ENCODE data around the gene GDPD3.

Gene GDPD3

GRCh38 chr16:30075503-30076275 lies 37.6 kb downstream of the GDPD3 start, which contains the start of gene PPP4C:
PPP4C (plus strand) TSS chr16:30075994; CDS start chr16:30076378, 384 bp downstream.
- peak; percentile 94 for DNase-seq

GRCh38 chr16:30070490-30070889 lies 42.8 kb downstream of the GDPD3 start:
- DNase-seq: no peak

GRCh38 chr16:30069611-30070462 lies 43.5 kb downstream of the GDPD3 start:
- DNase-seq: no peak

GRCh38 chr16:30068750-30069610 lies 44.4 kb downstream of the GDPD3 start:
- peak; percentile 55 for DNase-seq

- no peak for DNase-seq
These were observed 45.0 kb downstream of the GDPD3 start for GRCh38 chr16:30068333-30068732.

DNA sequence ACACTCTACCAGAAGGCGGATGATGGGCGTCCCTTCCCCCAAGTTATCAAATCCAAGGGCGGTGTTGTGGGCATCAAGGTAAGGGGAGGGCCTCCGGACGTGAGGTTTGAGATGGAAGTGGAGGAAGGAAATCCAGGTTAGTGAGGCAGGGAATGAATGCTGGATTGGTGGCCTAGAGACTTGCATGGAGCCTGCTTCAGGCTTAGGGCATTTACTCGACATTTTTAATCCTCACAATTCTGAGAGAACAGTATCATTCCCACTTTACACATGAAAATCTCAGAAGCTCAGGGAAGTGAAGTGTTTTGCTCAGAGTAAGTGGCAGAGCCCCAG lies 45.8 kb downstream of the GDPD3 start:
- DNase-seq: no peak

GRCh38 chr16:30066761-30067583 lies 46.4 kb downstream of the GDPD3 start:
- no peak for DNase-seq

- DNase-seq: peak; percentile 64
These were observed 47.2 kb downstream of the GDPD3 start for GRCh38 chr16:30065943-30066760.

DNA sequence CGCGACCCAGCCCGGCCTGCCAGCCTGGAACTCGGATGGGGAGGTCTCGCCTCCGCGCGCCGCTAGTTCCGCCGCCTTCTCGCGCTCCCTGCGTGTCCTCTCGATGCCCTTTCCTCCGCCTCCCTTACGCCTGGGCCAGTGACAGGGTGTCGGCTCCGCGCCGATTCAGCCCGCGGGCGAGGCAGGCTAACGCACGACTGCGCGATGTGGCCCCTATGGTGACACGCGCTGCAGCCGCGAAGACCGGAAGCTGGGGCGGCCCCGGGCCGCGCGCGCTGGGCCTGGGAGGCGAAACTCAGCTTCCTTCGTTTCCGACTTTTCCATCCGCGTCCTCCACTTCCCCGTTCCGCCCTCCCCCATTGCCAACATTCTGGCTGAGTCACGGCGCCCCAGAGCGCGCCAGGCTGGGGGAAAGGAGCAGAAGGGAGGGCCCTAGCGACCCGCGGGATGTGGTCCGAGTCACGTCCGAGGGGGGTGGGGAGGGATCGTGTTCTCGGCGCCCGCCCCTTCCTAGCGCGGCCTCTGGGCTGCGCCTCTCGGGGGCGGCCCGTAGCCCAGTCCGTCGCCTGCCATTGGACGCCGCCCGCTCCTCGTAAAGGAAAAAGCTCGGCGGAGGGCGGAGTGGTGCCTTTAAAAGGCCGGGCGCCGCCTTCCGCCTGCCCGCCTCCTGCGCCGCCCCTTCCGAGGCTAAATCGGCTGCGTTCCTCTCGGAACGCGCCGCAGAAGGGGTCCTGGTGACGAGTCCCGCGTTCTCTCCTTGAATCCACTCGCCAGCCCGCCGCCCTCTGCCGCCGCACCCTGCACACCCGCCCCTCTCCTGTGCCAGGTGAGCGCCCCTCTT lies 48.0 kb downstream of the GDPD3 start, which contains the start of gene ALDOA:
TSS of gene ALDOA (plus strand) at position 659 of the 841 bp plus-strand sequence. CDS start 1,138 bp downstream, outside the sequence.
- peak; percentile 98 for DNase-seq

GRCh38 chr16:30064729-30065101 lies 48.6 kb downstream of the GDPD3 start:
- DNase-seq: no peak

GRCh38 chr16:30063893-30064728 lies 49.2 kb downstream of the GDPD3 start:
- DNase-seq: peak; percentile 83

DNA sequence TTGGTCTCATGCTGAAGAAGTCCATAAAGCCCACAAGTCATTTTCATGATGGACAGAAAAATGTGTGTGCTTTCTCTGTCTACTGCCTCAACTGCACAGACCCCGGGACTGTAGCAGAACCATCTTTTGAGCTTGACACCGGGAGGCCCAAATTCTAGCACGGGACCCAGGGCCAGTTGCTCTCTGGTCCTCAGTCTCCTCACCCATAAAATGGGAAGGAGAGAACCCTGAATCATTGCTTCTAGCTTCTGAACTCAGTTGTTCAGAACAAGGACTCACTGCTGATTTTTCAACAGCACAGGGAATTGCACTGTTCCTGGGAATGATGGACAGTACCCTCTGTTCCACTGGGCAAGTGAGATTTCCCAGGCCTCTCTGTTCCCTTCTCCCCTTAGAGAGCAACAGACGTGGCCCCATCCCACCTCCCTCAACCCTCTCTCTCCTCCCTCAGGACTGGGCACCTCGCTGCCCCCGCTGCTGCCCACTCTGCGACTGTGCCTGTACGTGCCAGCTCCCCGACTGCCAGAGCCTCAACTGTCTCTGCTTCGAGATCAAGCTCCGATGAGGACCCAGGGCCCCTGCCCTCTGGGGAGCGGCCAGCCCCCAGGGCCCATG lies 50.0 kb downstream of the GDPD3 start:
- no peak for DNase-seq

DNA sequence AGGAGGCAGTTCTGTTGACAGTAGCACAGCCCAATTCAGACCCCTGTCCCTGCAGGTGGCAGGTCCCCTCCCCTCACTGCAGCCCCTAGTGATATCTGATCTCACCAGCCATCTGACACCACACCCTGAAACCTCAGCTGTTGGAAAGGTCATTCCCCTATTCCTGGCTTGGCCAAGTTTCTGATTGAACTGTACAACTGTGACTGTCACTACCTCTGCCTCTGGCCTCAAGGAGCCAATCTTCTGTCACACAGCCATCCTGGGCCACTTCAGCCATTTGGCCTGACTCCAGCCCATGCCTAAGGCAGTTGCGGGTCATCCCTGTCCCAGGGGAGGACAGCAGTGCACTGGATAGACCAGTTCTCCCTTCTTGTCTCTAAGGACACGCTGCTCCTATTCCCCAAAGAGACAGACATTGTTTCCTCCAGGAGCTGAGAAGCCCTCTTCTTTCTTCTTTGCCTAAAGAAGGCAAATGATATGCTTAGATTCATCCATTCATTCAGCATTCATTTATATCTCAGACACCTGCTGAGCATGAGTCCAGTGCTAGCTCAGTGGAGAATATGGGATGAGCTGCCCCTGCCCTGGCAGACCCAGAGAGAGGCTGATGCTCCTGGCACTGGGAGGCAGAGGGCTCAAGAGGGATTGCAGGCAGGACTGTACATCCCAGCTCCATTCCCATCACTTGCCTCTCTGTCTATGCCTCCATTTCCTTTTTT lies 52.3 kb downstream of the GDPD3 start:
- peak; percentile 11 for DNase-seq

DNA sequence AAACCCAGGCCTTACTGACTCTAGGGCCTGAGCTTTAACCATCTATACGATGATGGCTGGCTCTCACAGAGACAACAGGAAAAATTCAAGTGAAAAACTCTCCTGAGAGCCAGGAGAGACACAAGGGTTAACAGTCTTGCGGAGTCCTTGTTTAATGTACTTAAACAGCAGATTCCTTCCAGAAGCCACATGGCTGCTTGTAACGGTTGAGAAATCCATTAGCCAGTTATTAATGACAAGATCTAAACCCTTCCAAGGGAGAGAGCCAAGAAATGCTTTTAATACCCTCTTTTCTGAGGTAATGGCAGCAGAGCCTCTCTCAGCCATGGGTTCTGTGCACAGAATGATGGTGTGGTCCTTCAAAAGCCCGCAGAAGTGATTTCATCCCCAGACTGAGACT lies 53.0 kb downstream of the GDPD3 start:
- DNase-seq: no peak

DNA sequence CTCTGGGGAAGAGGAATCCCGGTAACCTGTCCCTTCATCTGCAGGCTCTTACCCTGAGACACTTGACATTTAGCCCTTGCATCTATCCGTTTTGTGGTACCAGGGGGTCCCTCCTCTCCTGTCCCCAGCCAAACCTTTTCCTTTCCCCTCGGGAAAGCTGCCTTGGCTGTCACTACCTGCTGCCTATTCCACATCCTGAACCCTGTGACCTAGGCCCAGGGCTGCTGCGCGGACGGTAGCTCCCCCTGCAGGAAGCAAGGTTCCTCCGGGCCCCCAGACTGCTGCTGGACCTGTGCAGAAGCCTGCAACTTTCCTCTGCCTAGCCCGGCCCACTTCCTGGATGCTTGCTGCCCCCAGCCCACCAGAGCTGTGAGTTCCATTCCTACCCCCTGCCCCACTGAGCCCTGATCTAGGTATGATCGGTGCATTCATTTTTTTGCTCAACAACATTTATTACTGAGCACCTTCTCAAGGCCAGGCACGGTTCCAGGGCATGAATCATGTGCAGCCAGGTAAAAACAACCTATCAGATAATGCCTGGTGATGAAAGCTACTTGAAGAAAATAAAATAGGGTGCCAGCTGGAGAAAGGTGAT lies 58.3 kb downstream of the GDPD3 start:
- peak; percentile 49 for DNase-seq

Measured in DMS53 (cell line).